Esophagus squamous epithelium (tissue), 5 donors: ENCODE data around the gene KRT38. TPM values are rescaled to one million over a fixed set of nuclear protein-coding genes. Genes with fewer than 3 reads are reported as not detected.
"Not testable (repeated sequence)": the region's sequence is repeated elsewhere in the genome, so short reads cannot be mapped to it uniquely, and the experiment has no call there.

ENCODE experiments used
- DNase-seq: peaks from one replicate; lab custom pipeline; 2025; lab: John Stamatoyannopoulos, UW
- H3K27ac ChIP-seq, 4 donors: fragments of 200-600 bp; sonication (generic); one replicate each; pipeline ENCODE4 v1.5.1; 2016 to 2019; ENCODE audit warnings: mild to moderate bottlenecking in 1 of 4
- H3K27me3 ChIP-seq, 4 donors: fragments of 200-600 bp; sonication (generic); 1 replicate in 3 of 4; 2 replicates in 1 of 4; pipeline versions ENCODE4 v1.5.1 to v1.6.0; 2017 to 2021; ENCODE audit warnings: antibody characterized with exemption in 1 of 4
- H3K36me3 ChIP-seq, 3 donors: fragments of 200-600 bp; sonication (generic); one replicate each; pipeline ENCODE4 v1.5.1; 2016 to 2019
- H3K4me1 ChIP-seq, 3 donors: fragments of 200-600 bp; sonication (generic); one replicate each; pipeline ENCODE4 v1.5.1; 2017 to 2019
- H3K4me3 ChIP-seq, 4 donors: fragments of 200-600 bp; sonication (generic); 1 replicate in 3 of 4; 2 replicates in 1 of 4; pipeline ENCODE4 v1.5.1; 2016 to 2019; ENCODE audit warnings: mild to moderate bottlenecking in 2 of 4, moderate library complexity in 1 of 4
- H3K9me3 ChIP-seq, 3 donors: fragments of 200-600 bp; sonication (generic); one replicate each; pipeline ENCODE4 v1.5.1; 2016 to 2019
- CTCF ChIP-seq, 6 experiments: fragments of 450-650 bp in 4 of 6; fragments of 200-600 bp in 2 of 6; sonication (generic) in 2 of 6; IDR thresholded peaks; one replicate each; pipeline ENCODE4 v1.5.1; 2016 to 2019; ENCODE audit warnings: antibody characterized with exemption in 6 of 6, mild to moderate bottlenecking in 4 of 6, moderate library complexity in 4 of 6
- POLR2A ChIP-seq, 4 donors: fragments of 450-650 bp; IDR thresholded peaks; one replicate each; pipeline ENCODE4 v1.6.1; 2017; ENCODE audit warnings: antibody characterized with exemption in 4 of 4, mild to moderate bottlenecking in 4 of 4, moderate library complexity in 3 of 4
- WGBS, 2 donors: methylation state at CpG; one replicate each; pipeline ENCODE4 v1.1.5; 2018; 5-methylcytosine and 5-hydroxymethylcytosine counted together
- intact Hi-C: fragments of 100-400 bp; cut with DNase I; formaldehyde crosslinking; loops from one replicate; pipeline ENCODE4 v1.15.0; 2022
- total RNA-seq, 4 donors: library from RNA; depleted of rRNA; stranded (reverse); fragments of >200 nt; gene quantifications; one replicate each; pipeline ENCODE4 v1.1.0, GENCODE V29; 2016
- donor health status: DM: yes; HTN: yes; CAD: no.

Gene KRT38
- total RNA-seq, 4 donors from 2014 or later, result 0.18 TPM; not detected in 3

DNA sequence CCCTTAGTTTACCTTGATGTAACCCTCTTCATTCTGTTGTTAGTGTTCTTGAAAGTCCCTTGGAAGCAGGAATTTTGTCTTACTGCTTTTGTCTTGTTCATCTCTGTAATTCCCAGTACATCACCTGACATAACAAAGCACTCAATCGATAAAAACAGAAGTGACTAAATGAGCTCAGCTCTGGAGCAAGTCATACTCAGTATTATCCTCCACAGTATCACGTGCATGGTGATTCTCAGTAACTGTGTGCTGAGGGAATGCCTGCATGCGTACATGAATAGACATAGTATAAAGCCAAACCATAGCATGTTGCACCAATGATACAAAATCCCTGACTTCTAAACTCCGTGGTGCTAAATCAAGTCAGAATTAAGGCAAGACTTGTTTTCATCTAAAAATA is 7.2 kb downstream of the KRT38 start:
- Histone ChIP-seq H3K9me3 (no peaks in the 10 kb centered on the region), H3K4me1 (no peaks in the 10 kb centered on the region), H3K4me3 (no peak overlapping the region), H3K27me3 (no peaks in the 10 kb centered on the region), H3K27ac (no peak overlapping the region), H3K36me3 (no peaks in the 10 kb centered on the region)
- TF ChIP-seq CTCF (IDR thresholded peaks at IDR 0.05) (no peak), POLR2A (IDR thresholded peaks at IDR 0.05) (no peak)
- intact Hi-C loops, result no loop called here
- DNase-seq, result no peak
- 54 to 64% methylated on average over 4 of the region's 4 CpGs for WGBS, 2 donors

DNA sequence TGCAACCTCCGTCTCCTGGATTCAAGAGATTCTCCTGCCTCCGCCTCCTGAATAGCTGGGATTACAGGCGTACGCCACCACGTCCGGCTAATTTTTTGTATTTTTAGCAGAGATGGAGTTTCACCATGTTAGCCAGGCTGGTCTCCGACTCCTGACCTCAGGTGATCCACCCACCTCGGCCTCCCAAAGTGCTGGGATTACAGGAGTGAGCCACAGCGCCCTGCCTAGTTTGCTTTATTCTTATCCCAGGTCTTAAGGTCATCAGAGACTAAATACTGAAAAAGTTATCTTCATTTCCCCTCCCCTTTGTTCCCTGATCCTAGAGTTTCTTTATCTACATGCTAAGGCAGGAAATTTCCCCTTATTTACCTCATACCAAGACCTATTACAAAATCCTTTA is 10.4 kb downstream of the KRT38 start:
- H3K27ac ChIP-seq, H3K36me3 ChIP-seq, H3K9me3 ChIP-seq, intact Hi-C loops, H3K4me1 ChIP-seq, H3K4me3 ChIP-seq, DNase-seq, H3K27me3 ChIP-seq: not testable (repeated sequence)
- 88 to 96% methylated on average over 9 of the region's 9 CpGs for WGBS, 2 donors

- Histone ChIP-seq H3K4me1 (no peaks in the 10 kb centered on the region), H3K9me3 (no peaks in the 10 kb centered on the region), H3K27ac (no peak overlapping the region), H3K36me3 (no peaks in the 10 kb centered on the region), H3K27me3 (no peaks in the 10 kb centered on the region), H3K4me3 (no peak overlapping the region)
- no peak for TF ChIP-seq POLR2A (IDR thresholded peaks at IDR 0.05)
- no peak for DNase-seq
- 81 to 86% methylated on average over 4 to 7 of the region's 7 CpGs for WGBS, 2 donors
- intact Hi-C loops, result no loop called here
These were observed 11.1 kb downstream of the KRT38 start for GRCh38 chr17:41429667-41430066.

DNA sequence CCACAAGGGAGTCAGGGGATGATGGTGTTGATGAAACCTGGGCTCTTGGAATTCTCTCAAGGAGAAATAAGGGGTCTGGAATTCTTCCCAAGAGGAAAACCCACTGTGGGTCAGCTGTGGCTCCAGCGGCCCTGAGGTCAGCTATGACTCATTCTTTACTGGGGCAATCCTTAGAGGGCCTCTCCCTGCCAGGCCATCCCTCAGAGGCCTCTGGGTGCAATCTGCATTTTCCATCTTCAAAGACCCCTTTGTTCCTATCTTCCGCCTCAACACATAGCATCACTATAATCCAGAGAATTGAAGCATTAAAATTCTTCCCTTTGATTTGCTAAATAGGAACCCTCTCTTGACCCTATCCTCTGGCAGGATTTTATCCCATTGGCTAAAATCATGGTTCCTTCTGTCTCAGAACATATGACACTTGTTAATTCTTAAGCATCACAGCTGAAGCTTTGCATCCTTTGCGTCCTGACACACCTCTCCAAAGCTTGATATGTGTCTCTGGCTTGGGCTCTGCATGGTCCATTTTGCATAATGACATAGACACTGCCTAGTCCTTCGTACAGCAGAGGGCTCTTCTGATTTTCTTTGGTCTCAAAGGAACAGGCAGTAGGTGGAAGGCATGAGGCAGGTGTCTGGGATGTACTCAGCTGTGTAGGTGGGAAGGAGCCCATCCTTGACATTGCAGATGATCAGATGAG is 12.0 kb downstream of the KRT38 start:
- TF ChIP-seq POLR2A (IDR thresholded peaks at IDR 0.05) (no peak), CTCF (IDR thresholded peaks at IDR 0.05) (no peak)
- WGBS, 2 donors, result 78 to 84% methylated on average over 4 of the region's 4 CpGs
- Histone ChIP-seq H3K9me3 (no peaks in the 10 kb centered on the region), H3K4me1 (no peaks in the 10 kb centered on the region), H3K27me3 (no peaks in the 10 kb centered on the region), H3K36me3 (no peaks in the 10 kb centered on the region), H3K4me3 (no peak overlapping the region), H3K27ac (no peak overlapping the region)
- intact Hi-C loops, result no loop called here
- DNase-seq, result no peak

GRCh38 chr17:41424111-41424635 is 16.6 kb downstream of the KRT38 start, which contains the start of gene KRT37:
KRT37 (minus strand) TSS chr17:41424585; CDS start chr17:41424523, 62 bp downstream.
- no peaks in the 10 kb centered on the region for H3K9me3 ChIP-seq
- intact Hi-C loops, result no loop called here
- 89 to 90% methylated on average over 2 to 5 of the region's 13 CpGs for WGBS, 2 donors
- no peaks in the 10 kb centered on the region for H3K27me3 ChIP-seq
- TF ChIP-seq POLR2A (IDR thresholded peaks at IDR 0.05) (no peak), CTCF (IDR thresholded peaks at IDR 0.05) (no peak)
- no peaks in the 10 kb centered on the region for H3K36me3 ChIP-seq
- no peak for DNase-seq
- no peak within 1 kb of the TSS for H3K4me3 ChIP-seq
- peaks cover 6 to 28% (median 16%) of the 10 kb centered on the region in 3 donors for H3K4me1 ChIP-seq
- H3K27ac ChIP-seq, result no peak within 1 kb of the TSS

- WGBS, 2 donors, result 93 to 100% methylated on average over 3 to 8 of the region's 11 CpGs
- not testable (repeated sequence) for H3K36me3 ChIP-seq
These were observed 18.2 kb downstream of the KRT38 start for GRCh38 chr17:41422586-41422985.

More at GRCh38 chr17:41422586-41422985, 18.2 kb downstream of the KRT38 start:
- DNase-seq, H3K4me3 ChIP-seq, H3K27ac ChIP-seq, intact Hi-C loops, H3K9me3 ChIP-seq, H3K27me3 ChIP-seq: not testable (repeated sequence)
- peaks cover 10 to 44% (median 27%) of the 10 kb centered on the region in 3 donors for H3K4me1 ChIP-seq
